Stimulated activated CD4-positive, alpha-beta T cell treated with anti-CD3 and anti-CD28 coated beads, Interleukin-4, amount 100 ng/mL, for 24 hours (primary cell): ENCODE results near the gene TMEM200B.
"Not testable (repeated sequence)": the region's sequence is repeated elsewhere in the genome, so short reads cannot be mapped to it uniquely, and the experiment has no call there.

Source experiments
- DNase-seq: peaks from one replicate; pipeline ENCODE4 v3.0.0-alpha.2; 2020

Gene TMEM200B

GRCh38 chr1:29123887-29124365 is at the start of gene TMEM200B:
TSS of gene TMEM200B (minus strand) at chr1:29123903. CDS start at chr1:29121828, 2,075 bp downstream.
- no peak for DNase-seq

- DNase-seq = no peak
Observed at GRCh38 chr1:29172415-29172939, 48.8 kb upstream of the TMEM200B start.

- no peak for DNase-seq
Observed at GRCh38 chr1:29171521-29171920, 47.8 kb upstream of the TMEM200B start.

GRCh38 chr1:29171089-29171488 is 47.4 kb upstream of the TMEM200B start:
- no peak for DNase-seq

GRCh38 chr1:29169976-29170375 is 46.3 kb upstream of the TMEM200B start:
- no peak for DNase-seq

GRCh38 chr1:29167904-29168303 is 44.2 kb upstream of the TMEM200B start:
- no peak for DNase-seq

- no peak for DNase-seq
Observed at GRCh38 chr1:29166291-29166878, 42.7 kb upstream of the TMEM200B start.

- DNase-seq = no peak
Observed at GRCh38 chr1:29164588-29164987, 40.9 kb upstream of the TMEM200B start.

GRCh38 chr1:29162476-29163138 is 38.9 kb upstream of the TMEM200B start:
- DNase-seq = no peak

GRCh38 chr1:29162025-29162424 is 38.3 kb upstream of the TMEM200B start:
- no peak for DNase-seq

GRCh38 chr1:29159773-29160172 is 36.1 kb upstream of the TMEM200B start:
- no peak for DNase-seq

- no peak for DNase-seq
Observed at GRCh38 chr1:29157269-29157601, 33.5 kb upstream of the TMEM200B start.

- no peak for DNase-seq
Observed at GRCh38 chr1:29156543-29157268, 33.0 kb upstream of the TMEM200B start.

- no peak for DNase-seq
Observed at GRCh38 chr1:29152046-29152805, 28.5 kb upstream of the TMEM200B start.

GRCh38 chr1:29150346-29150745 is 26.6 kb upstream of the TMEM200B start:
- not testable (repeated sequence) for DNase-seq

- DNase-seq = no peak
Observed at GRCh38 chr1:29148656-29149491, 25.2 kb upstream of the TMEM200B start.

GRCh38 chr1:29145739-29146437 is 22.2 kb upstream of the TMEM200B start:
- DNase-seq = no peak

- no peak for DNase-seq
Observed at GRCh38 chr1:29144178-29144577, 20.5 kb upstream of the TMEM200B start.

GRCh38 chr1:29142714-29143113 is 19.0 kb upstream of the TMEM200B start:
- no peak for DNase-seq

GRCh38 chr1:29136391-29136915 is 12.8 kb upstream of the TMEM200B start:
- DNase-seq = no peak

- DNase-seq = no peak
Observed at GRCh38 chr1:29134695-29135028, 11.0 kb upstream of the TMEM200B start.
